PFSK-1 (cell line): ENCODE results near the gene PPP1CB.

Source experiments
- FOXP2 ChIP-seq: optimal IDR thresholded peaks from 2 replicates; pipeline ENCODE3; 2011; ENCODE audit warnings: borderline replicate concordance, control low read depth, inconsistent platforms; ENCODE audit not compliant: insufficient read depth; ENCODE audit errors: extremely low read length, extremely low read depth
- POLR2AphosphoS5 ChIP-seq: IDR thresholded peaks from 2 replicates; pipeline ENCODE4 v1.6.1; 2012; ENCODE audit warnings: low read depth, mild to moderate bottlenecking, control low read depth, low read length, moderate library complexity
- SIN3A ChIP-seq: IDR thresholded peaks from 2 replicates; pipeline ENCODE4 v1.6.1; 2012; ENCODE audit warnings: mild to moderate bottlenecking, low read length, moderate library complexity, borderline replicate concordance; ENCODE audit not compliant: insufficient read depth
- TAF1 ChIP-seq: IDR thresholded peaks from 2 replicates; pipeline ENCODE4 v1.6.1; 2012; ENCODE audit warnings: low read length, control low read depth, borderline replicate concordance; ENCODE audit not compliant: insufficient read depth
- TF ChIP-seq, protein P1 (sequence below), 2 experiments: IDR thresholded peaks; 2 replicates each; pipeline versions ENCODE4 v1.6.1 to v1.8.0; 2011 to 2012; ENCODE audit warnings: low read depth in 2 of 2, low read length in 2 of 2, control low read depth in 1 of 2, inconsistent platforms in 1 of 2, mild to moderate bottlenecking in 1 of 2, moderate library complexity in 1 of 2; ENCODE audit not compliant: insufficient read depth in 1 of 2

DNA sequence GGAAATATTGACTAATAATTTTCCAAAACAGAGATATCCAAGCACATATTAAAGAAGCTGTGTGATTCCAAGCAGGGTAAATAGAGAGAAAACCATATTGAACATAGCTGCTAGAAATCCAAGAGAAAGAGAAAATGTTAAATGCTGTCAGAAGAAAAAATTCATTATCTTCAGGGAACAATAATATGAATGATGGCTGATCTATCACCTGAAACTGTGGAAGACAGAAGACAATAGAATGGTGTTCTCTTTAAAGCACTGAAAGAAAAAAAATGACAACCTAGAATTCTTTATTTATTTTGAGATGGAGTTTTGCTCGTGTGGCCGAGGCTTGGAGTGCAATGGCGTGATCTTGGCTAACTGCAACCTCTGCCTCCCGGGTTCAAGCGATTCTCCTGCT is 17.3 kb downstream of the PPP1CB start:
- no peak for TF ChIP-seq TAF1
- TF ChIP-seq, protein P1, sequence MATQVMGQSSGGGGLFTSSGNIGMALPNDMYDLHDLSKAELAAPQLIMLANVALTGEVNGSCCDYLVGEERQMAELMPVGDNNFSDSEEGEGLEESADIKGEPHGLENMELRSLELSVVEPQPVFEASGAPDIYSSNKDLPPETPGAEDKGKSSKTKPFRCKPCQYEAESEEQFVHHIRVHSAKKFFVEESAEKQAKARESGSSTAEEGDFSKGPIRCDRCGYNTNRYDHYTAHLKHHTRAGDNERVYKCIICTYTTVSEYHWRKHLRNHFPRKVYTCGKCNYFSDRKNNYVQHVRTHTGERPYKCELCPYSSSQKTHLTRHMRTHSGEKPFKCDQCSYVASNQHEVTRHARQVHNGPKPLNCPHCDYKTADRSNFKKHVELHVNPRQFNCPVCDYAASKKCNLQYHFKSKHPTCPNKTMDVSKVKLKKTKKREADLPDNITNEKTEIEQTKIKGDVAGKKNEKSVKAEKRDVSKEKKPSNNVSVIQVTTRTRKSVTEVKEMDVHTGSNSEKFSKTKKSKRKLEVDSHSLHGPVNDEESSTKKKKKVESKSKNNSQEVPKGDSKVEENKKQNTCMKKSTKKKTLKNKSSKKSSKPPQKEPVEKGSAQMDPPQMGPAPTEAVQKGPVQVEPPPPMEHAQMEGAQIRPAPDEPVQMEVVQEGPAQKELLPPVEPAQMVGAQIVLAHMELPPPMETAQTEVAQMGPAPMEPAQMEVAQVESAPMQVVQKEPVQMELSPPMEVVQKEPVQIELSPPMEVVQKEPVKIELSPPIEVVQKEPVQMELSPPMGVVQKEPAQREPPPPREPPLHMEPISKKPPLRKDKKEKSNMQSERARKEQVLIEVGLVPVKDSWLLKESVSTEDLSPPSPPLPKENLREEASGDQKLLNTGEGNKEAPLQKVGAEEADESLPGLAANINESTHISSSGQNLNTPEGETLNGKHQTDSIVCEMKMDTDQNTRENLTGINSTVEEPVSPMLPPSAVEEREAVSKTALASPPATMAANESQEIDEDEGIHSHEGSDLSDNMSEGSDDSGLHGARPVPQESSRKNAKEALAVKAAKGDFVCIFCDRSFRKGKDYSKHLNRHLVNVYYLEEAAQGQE (IDR thresholded peaks at IDR 0.05; ENCODE audit: insufficient read depth in 1 of 2, low read depth in 2 of 2, low read length in 2 of 2), result no peak
- TF ChIP-seq POLR2AphosphoS5, result no peak
- no peak for TF ChIP-seq FOXP2
- no peak for TF ChIP-seq SIN3A
